ENCODE measurements around the gene TSKU. TPM values are rescaled to one million over a fixed set of nuclear protein-coding genes. Genes with fewer than 3 reads are reported as not detected.
"Not testable (repeated sequence)": the region's sequence is repeated elsewhere in the genome, so short reads cannot be mapped to it uniquely, and the experiment has no call there.

The TSKU gene
- total RNA-seq, 1 donor from 2014 or later: 48.8 TPM

DNA sequence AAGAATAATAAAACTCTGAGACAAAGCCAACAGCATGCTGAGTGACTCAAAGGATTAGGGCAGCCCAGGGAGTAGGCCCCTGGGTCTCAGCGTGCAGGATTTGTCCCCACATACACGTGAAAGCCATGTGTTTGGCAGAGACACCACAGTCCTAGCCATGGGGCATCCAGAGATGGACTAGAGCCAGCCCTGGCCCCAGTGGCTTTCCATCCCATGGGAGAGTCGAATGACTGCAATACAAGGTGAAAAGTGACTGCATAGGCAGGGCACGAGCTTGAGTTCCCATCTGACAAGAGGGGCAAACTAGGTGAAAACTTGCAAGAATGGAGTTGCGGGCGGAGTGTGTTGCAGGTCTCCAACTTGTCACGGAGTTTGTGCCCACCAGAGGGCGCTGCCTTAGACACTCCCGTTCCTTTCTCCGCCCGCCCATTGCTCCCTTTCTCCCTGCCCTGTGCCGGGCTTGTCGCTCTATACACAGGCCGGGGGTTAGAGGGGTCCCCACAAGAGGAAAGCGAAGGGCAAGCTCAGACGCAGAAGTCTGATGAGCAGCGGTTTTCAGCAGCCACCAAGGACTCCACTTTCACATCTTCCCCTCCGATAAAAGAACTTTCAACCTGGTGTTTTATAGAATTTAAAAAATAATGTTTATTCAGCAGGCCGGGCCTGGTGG is 24.2 kb downstream of the TSKU start:
- intact Hi-C loops (cut with DNase I): loop anchor here (10.0 kb wide), 1 partner anchor 237 kb away; no protein-coding TSS in a partner anchor
- peak; percentile 87 for ATAC-seq

DNA sequence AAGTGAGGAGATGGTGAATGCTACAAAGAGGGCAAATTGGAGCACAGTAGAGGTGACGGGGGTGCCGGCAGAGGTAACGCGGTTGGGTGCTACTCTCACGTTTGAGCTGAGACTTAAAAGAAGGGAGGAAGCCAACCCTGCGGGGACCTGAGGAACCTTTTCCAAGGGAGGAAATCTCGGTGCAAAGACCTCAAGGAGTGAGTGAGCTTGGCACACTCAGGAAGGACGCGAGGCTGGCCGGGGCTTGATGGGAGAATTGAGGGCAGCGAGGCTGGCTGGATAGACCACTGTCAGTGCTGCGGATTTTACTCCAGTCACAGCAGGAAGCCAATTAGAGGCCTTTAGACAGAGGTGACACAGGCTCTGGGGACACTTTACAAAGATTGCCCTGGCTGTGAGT is 25.0 kb downstream of the TSKU start:
- DNase-seq (ENCODE audit: low spot score): peak; percentile 43
- intact Hi-C loops (cut with DNase I): loop anchor here (10.0 kb wide), 1 partner anchor 237 kb away; no protein-coding TSS in a partner anchor

More for the DNA sequence above, 24.2 kb downstream of the TSKU start:
- DNase-seq (ENCODE audit: low spot score): peak; percentile 96

DNA sequence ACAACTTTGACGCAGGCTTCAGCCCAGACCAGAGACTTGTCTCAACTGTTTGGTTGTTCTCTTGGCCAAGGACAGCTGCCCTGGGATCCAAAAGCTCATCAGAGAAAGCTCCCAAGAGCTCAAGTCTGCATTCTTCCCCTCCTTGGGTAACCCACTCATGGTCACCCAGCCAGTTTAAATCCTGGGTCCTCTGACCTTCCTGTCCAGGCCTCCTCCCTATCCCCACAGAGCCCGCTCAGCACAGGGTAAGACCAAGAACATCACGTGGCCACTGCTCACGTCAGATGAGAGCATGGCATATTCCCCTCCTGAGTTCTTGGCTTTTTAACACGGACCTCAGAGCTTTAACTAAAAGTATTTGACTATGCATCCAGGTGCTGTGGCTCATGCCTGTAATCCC is 25.8 kb downstream of the TSKU start:
- no peak for ATAC-seq
- intact Hi-C loops (cut with DNase I): loop anchor here (10.0 kb wide), 1 partner anchor 236 kb away; no protein-coding TSS in a partner anchor
- no peak for DNase-seq (ENCODE audit: low spot score)

More for the DNA sequence above, 25.0 kb downstream of the TSKU start:
- ATAC-seq: no peak

DNA sequence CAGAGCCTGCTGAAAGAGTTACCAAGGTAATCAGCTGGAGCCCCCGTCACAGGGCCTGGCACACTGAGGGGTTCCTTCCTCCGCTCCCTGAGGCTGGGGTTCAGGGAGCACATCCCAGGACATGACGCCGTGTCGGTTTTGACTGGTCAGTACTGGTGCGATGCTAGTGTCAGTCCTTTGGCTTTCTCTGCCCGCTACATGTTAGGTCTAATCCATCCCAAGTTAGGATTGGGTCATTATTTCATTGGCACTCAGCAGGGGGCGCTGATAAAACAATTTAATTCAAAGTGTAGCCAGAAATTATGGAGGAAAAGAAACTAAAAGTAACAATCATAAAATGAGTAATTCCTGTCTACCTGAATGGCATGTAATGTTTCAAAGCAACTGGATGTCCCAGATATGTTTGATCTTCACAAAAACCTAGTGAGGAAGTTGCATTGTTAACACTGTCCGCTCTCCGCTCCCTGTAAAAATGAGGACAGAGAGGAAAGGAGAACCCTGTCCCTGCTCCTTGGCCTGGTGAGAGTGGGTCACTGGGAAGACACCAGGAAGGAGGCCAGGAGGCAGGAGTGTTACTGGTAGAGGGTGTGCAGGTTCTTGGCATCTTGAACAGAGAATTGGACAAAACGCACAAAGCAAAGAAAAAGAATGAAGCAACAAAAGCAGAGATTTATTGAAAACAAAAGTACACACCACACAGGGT is 27.1 kb downstream of the TSKU start:
- no peak for DNase-seq (ENCODE audit: low spot score)
- intact Hi-C loops (cut with DNase I): loop anchor here (5.0 kb wide), 1 partner anchor 107 kb away; no protein-coding TSS in a partner anchor
- no peak for ATAC-seq

GRCh38 chr11:76811259-76811658 is 28.1 kb downstream of the TSKU start:
- intact Hi-C loops (cut with DNase I): loop anchor here (5.0 kb wide), 1 partner anchor 106 kb away; no protein-coding TSS in a partner anchor
- DNase-seq (ENCODE audit: low spot score): no peak
- no peak for ATAC-seq

DNA sequence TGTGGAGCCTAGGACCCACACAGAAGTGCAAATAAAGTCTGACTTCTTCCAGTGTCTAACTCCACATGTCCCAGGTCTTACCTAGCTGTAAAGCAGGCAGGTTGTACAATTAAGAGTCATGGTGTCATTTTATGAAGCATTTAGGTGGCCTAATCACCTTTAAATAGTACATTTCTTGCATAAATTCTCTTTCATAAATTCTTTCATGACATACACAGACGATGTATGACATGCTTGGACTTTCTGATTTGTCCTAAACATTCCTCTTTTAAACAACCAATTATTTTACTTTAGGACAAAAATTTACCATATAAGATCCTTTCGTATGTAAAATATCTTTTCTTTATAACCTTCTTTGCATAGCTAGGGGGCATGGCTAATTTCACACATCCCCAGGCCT is 31.3 kb downstream of the TSKU start:
- intact Hi-C loops (cut with DNase I): loop anchor here (5.0 kb wide), 1 partner anchor 103 kb away; no protein-coding TSS in a partner anchor

GRCh38 chr11:76815678-76816077 is 32.5 kb downstream of the TSKU start:
- ATAC-seq; DNase-seq (ENCODE audit: low spot score): not testable (repeated sequence)
- intact Hi-C loops (cut with DNase I): loop anchor here (5.0 kb wide), 1 partner anchor 382 kb away; no protein-coding TSS in a partner anchor

More for the DNA sequence above, 31.3 kb downstream of the TSKU start:
- DNase-seq (ENCODE audit: low spot score) (no peak), ATAC-seq (no peak)

- ATAC-seq (no peak), DNase-seq (ENCODE audit: low spot score) (no peak)
- intact Hi-C loops (cut with DNase I): no loop called here
Observed at GRCh38 chr11:76820184-76820566, 37.0 kb downstream of the TSKU start.

DNA sequence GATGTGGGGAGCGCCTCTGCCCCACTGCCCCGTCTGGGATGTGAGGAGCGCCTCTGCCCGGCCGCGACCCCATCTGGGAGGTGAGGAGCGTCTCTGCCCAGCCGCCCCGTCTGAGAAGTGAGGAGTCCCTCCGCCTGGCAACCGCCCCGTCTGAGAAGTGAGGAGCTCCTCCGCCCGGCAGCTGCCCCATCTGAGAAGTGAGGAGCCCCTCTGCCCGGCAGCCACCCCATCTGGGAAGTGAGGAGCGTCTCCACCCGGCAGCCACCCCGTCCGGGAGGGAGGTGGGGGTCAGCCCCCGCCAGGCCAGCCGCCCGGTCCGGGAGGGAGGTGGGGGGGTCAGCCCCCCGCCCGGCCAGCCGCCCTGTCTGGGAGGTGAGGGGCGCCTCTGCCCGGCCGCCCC is 38.2 kb downstream of the TSKU start:
- intact Hi-C loops (cut with DNase I); DNase-seq (ENCODE audit: low spot score); ATAC-seq: not testable (repeated sequence)

GRCh38 chr11:76822406-76822805 is 39.2 kb downstream of the TSKU start:
- intact Hi-C loops (cut with DNase I): no loop called here
- ATAC-seq: no peak
- DNase-seq (ENCODE audit: low spot score): no peak

GRCh38 chr11:76823481-76824028 is 40.4 kb downstream of the TSKU start:
- DNase-seq (ENCODE audit: low spot score) (no peak), ATAC-seq (peak; percentile 26)
- intact Hi-C loops (cut with DNase I): no loop called here

DNA sequence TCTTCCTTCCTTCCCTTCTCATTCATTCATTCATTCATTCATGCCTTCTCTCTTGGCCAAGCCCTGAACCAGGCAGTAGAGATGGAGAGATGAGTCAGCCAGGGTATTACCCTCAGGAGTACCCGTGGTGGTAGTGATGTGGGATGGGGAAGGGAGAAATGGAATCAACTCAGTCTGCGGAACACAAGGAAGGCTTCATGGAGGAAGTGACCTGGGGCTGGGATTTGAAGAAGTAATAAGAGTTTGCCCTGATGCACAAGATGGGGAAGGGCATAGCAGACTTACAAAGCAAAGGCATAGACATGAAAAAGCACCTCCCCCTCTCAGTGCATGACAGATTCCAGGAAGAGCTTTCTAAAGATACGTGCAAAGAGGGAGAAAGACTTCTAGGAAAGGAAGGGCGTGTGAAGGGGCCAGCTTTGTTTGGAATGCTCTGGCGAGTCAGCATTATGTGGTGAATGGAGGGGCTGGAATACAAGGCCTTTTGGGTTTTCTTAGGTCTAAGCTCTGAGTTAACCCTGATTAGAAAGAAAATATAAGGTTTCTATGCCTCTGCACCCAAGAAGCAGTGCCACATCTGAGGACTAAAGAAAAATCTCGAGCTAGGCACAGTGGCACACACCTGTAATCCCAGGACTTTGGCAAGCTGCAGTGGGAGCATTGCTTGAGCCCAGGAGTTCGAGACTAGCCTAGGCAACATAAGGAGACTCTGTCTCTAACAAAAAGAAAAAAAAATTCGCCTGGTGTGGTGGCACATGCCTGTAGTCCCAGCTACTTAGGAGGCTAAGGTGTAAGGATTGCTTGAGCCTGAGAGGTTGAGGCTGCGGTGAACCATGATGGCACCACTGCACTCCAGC is 41.2 kb downstream of the TSKU start:
- ATAC-seq (peak; percentile 30), DNase-seq (ENCODE audit: low spot score) (no peak)
- intact Hi-C loops (cut with DNase I): no loop called here

DNA sequence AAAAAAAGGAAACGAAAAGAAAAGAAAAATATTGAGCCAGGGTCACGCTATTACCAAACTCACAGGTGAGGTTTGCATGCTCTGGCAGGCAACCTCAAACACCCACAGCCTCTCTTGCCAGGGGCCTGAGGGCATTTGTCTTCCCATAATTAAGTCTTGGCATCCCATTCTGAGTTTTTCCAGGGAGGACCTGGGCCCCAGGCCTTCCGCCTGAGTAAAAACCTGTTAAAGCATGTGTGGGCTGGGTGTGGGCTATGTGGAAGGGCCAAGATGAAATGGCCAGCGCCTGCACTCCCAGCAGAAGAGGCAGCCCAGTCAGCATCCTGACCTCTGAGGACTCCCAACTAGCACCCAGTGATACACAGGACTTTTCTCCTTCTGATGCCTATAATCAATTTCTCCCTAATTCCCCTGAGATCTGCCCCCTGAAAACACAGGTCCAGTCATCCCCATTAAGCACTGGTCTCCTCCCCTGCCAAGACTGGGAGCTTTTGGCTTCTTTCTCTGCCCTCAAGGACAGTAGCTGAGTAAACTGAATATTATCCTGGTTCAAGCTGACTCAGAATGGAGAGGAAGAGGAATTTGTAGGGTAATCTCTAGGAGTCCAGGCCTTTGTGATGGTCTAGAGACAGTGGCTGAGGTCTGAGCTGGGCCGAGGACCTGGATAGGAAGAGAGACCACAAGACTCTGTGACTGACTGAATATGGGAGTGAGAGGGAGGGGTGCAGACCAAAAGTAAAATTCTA is 42.0 kb downstream of the TSKU start:
- intact Hi-C loops (cut with DNase I): no loop called here
- no peak for DNase-seq (ENCODE audit: low spot score)
- no peak for ATAC-seq

- intact Hi-C loops (cut with DNase I): no loop called here
- DNase-seq (ENCODE audit: low spot score) (no peak), ATAC-seq (no peak)
Observed at GRCh38 chr11:76825726-76826396, 42.7 kb downstream of the TSKU start.

- ATAC-seq; intact Hi-C loops (cut with DNase I); DNase-seq (ENCODE audit: low spot score): not testable (repeated sequence)
Observed at GRCh38 chr11:76826508-76826907, 43.4 kb downstream of the TSKU start.

- intact Hi-C loops (cut with DNase I); ATAC-seq: not testable (repeated sequence)
Observed at GRCh38 chr11:76827005-76827404, 43.8 kb downstream of the TSKU start.

DNA sequence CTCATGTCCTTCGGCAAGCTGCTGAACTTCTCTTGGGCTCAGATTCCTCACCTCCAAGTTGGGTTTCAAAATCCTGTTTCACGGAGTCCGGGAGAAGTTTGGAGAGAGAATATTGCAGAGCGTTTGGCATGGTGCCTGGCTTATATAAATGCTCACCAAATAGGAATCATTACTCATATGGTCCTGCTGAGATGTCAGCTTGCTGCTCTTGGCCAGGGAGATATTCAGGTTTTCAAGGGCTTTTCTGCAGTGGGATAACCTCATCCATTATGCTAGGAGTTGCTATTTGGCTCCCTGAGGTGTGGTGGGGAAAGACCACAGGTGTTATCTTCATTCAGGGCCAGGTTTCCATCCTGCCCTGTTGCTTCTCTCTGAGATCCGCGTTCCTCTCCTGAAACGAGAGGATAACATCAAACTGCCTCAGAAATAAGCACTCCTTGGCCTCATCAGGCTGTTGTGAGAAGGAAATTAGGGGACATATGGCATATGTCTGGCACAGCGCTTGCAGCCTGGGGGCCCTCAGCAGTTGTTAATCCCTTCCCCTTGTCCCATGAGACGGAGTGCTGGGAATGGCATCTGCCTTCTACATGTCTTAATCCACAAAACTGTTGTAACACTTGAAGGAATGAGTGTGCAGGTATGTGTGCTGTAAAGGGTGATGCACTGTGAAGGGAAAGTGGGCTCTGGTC is 47.6 kb downstream of the TSKU start:
- intact Hi-C loops (cut with DNase I): no loop called here
- no peak for ATAC-seq

More at GRCh38 chr11:76827005-76827404, 43.8 kb downstream of the TSKU start:
- DNase-seq (ENCODE audit: low spot score): not testable (repeated sequence)

More for the DNA sequence above, 47.6 kb downstream of the TSKU start:
- DNase-seq (ENCODE audit: low spot score): no peak
